RPMI8226 (cell line): ENCODE measurements around the gene FAM221A.
A peak's percentile ranks its signal among the peaks of the same experiment; 100 is the strongest.
"Not testable (repeated sequence)": the region's sequence is repeated elsewhere in the genome, so short reads cannot be mapped to it uniquely, and the experiment has no call there.

Experiments
- DNase-seq: peaks from one replicate; pipeline ENCODE4 v3.0.0-alpha.2; 2015

FAM221A gene, protein sequence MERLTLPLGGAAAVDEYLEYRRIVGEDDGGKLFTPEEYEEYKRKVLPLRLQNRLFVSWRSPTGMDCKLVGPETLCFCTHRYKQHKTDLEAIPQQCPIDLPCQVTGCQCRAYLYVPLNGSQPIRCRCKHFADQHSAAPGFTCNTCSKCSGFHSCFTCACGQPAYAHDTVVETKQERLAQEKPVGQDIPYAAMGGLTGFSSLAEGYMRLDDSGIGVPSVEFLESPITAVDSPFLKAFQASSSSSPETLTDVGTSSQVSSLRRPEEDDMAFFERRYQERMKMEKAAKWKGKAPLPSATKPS

DNA sequence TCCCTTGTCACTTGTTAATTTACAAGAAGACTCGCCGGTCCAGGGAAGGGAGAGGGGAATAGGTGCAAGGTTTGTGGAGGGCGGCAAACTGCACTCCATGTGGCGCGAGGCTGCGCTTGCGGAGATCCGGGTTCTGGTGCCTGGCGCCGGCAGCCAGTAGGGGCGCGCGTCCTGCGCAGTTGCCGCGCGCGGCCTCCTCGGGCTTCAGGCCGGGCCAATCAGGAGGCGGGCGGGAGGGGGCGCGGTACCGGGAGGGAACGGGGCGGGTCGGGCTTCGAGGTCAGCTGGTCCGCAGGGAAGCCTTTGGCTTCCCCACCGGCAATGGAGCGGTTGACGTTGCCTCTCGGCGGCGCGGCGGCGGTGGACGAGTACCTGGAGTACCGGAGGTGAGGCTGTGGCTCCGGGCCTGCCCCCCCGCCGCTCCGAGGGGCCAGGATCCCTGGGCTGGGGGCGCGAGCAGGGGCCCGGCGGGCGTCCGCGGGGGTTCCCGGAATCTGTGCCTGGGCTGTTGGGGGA lies at the start of gene FAM221A:
Gene FAM221A, plus strand, starts transcription at position 302 of the 516 bp plus-strand sequence. Its CDS starts 20 bp downstream, at position 322.
- peak; percentile 46 for DNase-seq

DNA sequence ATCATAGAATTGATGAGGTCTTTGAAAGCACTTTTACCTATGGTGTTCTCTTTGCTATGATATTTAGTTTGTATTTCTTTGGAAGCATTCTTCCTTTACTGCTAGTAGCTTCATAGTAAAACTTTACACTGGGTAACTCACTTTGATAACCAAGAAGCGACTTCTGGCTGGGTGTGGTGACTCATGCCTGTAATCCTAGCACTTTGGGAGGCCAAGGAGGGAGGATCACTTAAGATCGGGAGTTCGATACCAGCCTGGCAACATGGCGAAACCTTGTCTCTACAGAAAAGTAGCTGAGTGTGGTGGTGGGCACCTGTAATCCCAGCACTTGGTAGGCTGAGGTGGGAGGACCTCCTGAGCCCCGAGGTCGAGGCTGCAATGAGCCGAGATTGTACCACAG lies 46.6 kb upstream of the FAM221A start:
- no peak for DNase-seq

DNA sequence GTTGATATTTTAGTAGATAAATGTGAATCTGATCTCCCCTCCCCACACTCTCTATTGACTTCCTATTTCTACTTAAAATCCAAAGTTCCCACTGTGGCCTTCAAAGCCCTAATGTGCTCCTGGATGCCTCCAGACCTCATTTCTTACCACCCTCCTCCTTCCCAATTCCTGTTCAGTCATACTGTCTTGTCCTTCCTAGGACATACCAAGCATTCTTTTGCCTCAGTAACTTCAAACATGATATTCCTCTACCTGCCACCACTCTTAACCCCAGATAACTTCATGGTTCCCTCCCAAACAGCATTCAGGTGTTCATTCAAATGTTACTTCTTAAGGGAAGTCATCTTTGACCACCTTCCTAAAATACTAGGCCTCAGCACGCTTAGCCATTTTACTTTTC lies 34.2 kb upstream of the FAM221A start:
- DNase-seq, result no peak

DNA sequence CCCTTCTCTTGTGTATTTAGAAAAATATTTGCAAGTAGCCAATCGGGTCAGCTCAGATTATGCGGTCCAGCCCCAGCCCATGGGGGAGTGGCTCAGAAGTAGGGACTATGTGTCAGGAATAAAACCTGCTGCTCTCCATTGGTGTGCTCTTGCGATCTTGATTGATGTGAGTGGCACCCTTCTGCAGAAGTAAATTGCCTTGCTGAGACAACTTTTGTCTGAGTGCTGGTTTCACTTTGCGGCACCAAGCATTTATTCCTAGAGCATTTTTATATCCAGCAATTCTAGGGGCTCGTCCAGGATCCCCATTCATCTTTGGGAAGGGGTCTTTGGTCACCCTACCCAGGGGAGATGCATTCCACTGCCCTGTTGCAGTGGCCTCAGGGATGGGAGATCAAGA lies 26.1 kb upstream of the FAM221A start:
- DNase-seq, result no peak

DNA sequence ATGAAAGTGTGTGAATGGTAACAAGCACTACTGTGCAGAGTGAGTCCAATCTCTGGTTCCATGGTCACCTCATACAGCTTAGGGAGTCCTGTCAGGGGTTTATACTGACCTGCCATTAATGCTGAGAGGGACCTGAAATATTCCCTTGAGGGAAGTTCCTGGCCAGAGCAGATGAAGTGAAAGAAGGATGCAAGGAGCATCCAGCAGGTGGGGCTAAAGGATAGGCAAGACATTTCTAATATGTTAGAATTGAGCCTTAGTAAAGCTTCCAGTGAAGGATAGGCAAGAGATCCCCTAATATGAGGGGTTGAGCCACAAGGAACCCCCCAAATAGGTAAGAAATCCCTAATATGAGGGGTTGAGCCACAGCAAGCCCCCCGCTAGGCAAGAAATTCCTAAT lies 25.5 kb upstream of the FAM221A start:
- DNase-seq, result peak; percentile 37

DNA sequence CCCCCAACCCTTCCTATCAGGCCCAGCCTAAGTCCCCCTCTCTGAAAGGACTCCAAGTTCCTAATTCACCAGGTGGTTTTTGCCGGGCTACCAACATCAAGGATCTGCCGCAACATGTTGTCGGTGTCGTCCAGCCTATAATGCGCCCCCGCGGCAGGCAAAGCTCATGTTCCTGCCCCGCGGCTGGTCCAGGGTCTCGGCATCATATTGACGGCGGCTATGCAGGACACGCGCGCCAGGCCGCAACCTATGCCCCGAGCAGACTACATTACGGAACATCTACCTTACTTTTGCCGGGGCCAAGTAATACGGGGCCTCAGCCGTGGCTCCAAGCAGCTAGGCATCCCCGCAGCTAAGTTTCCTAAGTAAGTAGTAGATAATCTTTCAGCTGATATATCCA lies 24.6 kb upstream of the FAM221A start:
- DNase-seq, result no peak

DNA sequence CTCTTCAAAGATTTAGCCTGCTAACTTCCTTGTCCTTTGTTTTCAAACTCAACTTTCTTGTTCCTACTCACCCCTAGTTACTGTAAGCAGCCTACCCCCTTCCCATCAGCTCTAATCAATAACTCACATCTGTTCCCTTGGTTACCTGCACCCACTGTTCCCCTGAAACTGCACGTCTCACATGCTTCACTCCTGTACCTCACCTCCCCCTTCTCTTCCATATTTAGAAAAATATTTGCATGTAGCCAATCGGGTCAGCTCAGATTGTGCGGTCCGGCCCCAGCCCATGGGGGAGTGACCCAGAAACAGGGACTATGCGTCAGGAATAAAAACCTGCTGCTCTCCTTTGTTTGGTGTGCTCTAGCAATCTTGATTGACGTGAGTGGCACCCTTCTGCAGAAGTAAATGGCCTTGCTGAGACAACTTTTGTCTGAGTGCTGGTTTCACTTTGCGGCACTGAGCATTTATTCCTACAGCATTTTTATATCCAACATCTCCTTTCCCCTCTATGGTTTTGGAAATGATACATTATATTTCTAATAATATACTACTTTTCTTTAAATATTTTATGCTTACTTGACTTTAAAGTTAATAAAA lies 21.1 kb upstream of the FAM221A start:
- DNase-seq, result no peak

DNA sequence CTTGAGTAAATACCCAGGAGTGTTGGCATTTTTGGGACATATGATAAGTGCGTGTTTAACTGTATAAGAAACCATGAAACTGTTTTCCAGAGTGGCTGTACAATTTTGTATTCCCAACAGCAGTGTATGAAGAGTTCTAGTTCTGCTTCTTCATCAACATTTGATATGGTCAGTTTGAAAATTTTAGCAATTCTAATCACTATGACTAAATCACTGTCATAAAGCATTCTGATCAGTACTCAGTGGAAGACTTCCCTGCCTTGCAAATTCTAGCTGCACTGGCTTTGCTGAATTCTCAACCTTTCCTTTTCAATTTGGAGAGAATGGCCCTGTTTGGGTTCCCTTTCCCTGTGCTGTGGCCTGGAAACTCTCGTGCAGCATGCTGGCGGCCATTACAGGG lies 18.6 kb upstream of the FAM221A start:
- DNase-seq, result no peak

DNA sequence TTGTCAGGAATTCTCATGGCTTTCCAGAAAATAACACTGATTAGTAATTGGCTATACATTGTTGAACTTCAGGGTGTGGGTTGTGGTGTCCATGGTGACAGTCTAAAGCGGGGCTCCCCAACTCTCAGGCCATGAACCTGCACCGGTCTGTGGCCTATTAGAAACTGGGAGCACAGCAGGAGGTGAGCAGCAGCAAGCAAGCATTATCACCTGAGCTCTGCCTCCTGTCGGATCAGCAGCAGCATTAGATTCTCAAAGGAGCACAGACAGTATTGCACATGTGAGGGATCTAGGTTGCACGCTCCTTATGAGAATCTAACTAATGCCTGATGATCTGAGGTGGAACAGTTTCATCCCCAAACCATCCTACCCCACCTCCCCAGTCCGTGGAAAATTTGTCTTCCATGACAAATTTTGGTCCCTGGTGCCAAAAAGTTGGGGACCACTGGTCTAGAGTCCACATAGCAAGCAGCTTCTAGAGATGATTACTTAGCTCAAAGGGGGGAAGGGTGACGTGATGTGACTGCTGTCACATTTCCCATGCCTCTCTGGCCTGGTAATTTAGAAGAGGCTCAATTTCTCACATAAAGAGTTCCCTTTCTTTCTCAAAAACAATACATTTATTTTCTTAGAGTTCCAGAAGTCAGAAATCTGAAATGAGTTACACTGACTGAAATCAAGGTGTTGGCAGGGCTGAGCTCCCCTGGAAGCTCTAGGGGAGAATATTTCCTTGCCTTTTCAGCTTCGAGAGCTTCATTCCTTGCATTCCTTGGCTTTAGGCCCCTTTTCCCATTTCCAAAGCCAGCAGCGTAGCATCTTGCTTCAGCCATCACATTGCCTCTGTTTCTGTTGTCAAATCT lies 17.6 kb upstream of the FAM221A start:
- DNase-seq, result no peak

DNA sequence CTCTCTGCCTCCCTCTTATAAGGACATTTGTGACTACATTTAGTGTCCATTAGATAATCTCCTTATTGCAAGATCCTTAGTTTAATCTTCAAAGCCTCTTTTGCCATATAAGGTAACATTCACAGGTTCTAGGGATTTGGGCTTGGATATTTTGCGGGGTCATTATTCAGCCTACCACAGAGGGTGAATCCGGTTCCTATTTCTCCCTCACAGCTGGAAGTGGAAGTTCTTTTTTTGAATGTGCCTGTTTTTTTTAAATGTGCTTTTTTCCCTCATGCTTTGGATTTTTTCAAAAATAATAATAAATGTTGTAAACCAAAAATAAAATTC lies 17.1 kb upstream of the FAM221A start:
- DNase-seq, result no peak

DNA sequence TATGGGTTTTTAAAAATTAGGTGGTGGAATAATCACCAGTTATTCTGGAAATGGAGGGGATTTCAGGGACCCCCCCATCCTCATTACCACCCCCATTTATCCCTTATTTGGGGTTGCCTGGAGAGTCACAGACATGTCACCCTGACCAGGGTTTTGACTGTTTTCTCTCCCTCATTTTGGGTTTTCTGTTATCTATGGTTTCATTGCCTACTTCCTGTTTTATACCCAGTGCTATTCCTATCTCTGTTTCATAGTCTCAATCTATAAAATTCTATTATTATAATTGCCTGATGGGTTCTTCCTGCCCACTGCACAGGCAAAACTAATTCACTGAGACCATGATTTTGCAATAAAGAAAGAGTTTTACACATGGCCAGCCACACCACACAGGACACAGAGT lies 15.9 kb upstream of the FAM221A start:
- no peak for DNase-seq

DNA sequence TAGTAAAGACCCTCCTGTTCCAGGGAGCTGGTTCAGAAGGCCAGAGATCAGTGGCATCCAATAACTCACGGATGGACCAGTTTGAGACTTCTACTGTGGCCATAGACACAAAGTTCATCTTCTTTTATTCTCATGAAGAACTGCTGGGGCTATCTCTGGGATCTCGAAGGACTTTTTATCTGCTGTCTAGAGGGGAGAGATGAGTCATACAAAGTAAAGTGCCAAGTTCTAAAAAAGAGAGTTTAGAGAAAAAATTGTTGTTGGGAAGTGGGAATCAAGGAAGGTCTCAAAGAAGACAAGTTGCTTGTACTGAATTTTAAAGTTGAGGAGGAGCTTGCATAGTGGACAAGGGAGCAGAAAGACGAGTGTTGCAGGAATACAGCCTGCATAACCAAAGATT lies 8.0 kb upstream of the FAM221A start:
- DNase-seq, result no peak

DNA sequence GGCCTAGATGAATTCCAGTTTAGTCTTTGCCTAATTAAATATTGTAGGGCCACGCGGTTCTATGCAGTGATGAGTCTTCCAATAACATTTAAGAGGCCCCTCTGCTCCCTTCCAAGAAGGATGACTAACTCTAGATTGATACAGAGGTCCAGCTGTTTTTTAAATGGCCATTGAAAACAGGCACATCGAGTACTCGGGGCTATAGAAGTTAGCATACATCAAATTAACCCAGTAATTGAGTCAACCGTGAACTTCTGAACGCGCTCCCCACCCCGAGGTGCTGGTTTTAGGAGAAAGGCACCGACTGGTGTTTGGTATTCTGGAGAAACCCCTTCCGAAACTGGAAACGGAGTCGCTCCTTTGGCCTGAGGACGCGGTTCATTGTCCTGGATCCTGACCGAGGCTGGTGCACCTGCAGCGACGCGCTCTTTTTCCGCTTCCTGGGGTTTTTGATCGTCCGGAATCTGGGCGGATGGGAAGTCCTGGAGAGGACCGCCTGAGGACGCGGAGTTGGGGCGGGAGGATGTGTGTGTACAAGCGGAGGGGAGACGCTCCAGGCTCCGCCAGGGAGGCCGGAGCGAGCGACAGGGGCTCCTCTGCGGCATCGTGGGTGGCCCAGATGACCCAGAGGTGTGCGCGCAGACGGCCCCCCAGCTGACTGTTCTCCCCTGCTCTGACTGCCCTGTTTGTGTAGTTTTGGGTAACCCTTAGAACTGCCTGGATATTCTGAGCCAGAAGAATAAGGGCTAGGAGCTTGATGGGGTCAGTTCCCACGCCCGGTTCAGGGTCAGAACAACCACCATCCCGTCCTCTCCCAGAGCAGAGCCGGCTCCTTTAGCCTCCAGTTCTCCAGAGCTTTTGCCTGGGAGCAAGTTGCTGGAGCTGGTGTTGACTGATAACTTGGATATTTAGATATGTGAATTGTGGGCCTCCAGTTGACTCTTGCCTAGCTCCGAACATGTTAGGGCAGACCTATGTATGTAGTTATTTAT lies 711 bp downstream of the FAM221A start:
- no peak for DNase-seq

DNA sequence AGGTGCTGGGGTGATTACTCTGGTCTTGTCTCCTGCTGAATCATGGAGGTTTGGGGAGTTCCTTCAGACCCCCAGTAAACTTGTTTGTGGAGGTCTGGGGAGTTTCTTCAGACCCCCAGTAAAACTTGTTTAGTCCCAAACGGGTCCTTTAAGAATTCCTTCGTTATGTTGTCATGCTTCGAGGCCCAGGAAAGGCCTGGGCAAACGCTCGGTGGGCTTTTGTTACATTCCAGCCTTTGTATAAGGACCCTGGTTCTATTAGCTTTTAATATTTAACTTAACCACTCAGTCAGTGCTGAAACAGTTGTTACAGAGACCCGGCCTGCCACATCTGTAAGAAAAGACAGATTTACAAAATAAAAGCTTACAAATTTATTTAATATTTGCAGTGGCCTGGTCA lies 4.0 kb downstream of the FAM221A start:
- not testable (repeated sequence) for DNase-seq

DNA sequence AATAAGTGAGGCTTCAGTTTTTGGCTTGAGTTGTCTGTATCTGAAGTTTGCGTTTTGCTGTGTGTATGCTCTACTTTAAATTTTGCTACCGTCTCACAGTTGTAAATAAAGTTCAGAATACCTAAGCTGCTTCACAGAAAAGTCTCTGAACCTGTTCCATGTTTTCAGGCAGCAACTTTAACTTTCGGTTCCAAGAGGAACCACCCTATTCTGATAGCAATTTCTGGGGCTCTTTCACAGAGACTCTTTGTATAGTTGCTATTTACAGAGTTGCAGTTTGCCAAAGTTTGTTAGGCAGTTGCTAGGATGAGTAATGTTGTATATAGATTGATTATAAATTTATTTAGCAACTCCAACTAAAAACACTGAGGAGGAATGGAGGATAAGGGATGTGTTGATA lies 5.7 kb downstream of the FAM221A start:
- peak; percentile 13 for DNase-seq

DNA sequence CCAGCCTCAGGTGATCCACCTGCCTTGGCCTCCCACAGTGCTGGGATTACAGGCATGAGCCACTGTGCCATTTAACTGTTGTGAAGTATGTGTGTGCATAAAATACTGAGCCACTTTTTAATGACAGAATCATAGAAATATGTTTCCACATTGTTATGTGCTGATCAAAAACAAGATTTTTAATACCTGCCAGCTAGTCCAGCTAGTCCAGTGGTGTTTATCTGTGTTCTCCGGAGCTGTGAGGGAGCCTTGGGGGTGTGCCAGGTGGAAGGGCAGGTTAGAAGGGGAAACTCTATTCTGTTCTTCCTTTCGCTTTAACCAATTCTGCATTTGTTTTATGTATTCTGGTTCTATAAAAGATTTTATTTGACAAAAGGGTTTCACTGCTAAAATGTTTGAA lies 7.0 kb downstream of the FAM221A start:
- no peak for DNase-seq

DNA sequence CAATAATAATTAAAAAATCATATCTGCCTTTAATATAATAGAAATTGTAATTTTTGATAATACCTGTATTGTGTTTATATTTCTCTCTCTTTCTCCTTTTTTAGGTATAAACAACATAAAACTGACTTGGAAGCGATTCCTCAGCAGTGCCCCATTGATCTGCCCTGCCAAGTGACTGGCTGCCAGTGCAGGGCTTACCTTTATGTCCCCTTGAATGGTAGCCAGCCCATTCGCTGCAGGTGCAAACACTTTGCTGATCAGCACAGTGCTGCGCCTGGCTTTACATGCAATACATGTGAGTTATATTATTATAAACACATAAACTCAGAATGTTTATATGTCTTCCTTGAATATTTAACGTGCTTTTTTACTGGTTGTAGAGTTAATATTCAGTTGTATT lies 9.2 kb downstream of the FAM221A start:
- no peak for DNase-seq

DNA sequence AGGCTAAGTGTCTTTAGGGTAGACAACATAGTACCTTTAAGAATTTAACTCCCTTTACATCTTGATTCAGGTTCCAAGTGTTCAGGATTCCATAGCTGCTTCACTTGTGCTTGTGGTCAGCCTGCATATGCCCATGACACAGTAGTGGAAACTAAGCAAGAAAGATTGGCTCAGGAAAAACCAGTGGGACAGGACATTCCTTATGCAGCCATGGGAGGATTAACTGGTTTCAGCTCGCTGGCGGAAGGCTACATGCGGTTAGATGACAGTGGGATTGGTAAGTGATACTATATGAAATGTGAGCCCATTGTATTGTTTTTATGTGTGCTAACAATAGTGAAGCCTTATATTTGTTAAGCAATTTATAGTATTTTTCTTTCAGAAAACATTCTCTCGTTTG lies 11.3 kb downstream of the FAM221A start:
- DNase-seq, result no peak

DNA sequence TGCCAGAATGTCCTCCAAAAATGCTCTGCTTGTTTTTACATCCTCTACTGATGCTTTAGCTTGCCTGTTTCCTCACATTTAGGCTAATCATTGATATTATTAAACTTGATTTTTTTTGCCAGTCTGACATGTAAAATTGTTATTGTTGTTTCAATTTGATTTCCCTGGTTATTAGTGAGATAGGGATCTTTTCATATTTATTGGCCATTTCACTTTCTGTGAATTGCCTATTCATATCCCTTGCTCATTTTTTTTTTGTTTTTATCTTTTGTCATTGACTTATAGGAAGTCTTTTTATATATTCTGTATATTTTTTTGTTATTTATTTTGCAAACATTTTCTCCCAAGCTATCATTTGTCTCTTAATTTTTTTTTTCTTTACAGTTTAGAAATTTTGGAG lies 13.2 kb downstream of the FAM221A start:
- no peak for DNase-seq

DNA sequence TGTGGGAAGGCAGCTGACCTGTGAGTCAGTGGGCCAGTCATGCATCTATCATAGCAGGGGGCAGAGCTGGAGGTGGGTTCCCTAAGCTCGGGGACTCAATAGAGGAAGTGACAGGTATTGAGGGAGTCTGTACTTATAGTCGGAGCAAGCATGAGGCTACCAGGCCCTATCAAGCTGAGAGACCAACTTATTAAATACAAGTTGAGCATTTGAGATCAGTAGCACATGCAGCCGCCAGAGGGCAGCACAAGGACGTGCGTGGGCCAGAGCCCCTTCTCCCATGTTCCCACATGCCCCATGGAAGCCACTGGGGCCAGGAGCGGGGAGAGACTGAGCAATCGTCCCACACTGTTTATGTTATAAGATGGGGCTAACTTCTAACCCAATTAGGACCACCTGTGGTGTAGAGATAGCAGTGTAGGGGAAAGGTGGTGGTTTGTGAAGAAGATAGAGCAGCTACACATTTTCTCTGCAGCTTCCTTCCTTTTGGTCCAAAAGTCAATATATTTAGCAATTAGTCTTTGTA lies 17.0 kb downstream of the FAM221A start:
- peak; percentile 60 for DNase-seq

DNA sequence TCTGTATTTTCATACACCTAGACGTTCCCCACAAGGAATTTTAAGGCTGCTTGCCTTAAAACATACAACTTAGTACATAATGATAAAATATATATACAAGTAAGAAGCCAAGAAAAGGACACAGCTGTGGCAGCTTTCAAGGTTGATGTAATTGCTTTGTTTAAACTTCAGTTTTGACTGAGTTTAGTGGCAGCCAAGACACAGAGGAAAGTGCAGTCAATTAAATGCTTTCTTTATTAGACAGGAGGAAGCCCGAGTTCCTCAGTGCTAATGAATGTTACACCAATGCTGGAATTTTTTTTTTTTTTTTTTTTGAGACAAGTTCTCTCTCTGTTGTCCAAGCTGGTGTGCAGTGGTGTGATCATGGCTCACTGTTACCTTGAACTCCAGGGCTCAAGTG lies 18.8 kb downstream of the FAM221A start:
- DNase-seq, result no peak

DNA sequence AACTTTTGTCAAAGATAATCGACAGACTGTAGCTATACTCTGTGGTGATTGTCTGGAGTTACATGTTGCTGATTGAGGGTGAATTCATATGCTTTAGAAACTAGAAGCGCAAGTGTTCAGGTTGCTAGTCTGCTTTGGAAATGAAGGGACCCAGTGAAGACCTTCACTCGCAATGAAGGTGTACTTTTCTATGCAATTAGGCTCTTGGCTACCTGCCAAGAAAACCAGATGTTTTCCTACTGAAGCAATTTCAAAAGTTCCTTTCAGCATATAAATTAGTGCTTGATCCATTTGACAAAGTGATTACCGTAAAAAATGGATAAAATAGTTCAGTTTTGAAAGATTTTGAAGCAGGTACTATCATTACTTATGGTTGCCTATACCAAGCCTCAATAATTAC lies 20.0 kb downstream of the FAM221A start:
- peak; percentile 33 for DNase-seq
